K562 (cell line): ENCODE data around the gene NT5DC4.

ENCODE experiments used
- BRD4 ChIP-seq: fragments of 200-600 bp; sonication (generic); IDR thresholded peaks from 2 replicates; pipeline ENCODE4 v1.6.1; 2017; ENCODE audit warnings: inconsistent platforms
- GABPB2 ChIP-seq: fragments of 250-450 bp; sonication (Bioruptor Pico); conservative IDR thresholded peaks from 2 replicates; pipeline ENCODE4 v1.5.1; 2021; ENCODE audit warnings: mild to moderate bottlenecking
- MEF2A ChIP-seq: IDR thresholded peaks from 2 replicates; pipeline ENCODE4 v1.6.1; 2011; ENCODE audit warnings: low read depth, mild to moderate bottlenecking, low read length, moderate library complexity; ENCODE audit not compliant: control insufficient read depth
- PHB2 ChIP-seq: fragments of 450-650 bp; IDR thresholded peaks from 2 replicates; pipeline ENCODE4 v1.6.1; 2017; ENCODE audit warnings: low read depth

DNA sequence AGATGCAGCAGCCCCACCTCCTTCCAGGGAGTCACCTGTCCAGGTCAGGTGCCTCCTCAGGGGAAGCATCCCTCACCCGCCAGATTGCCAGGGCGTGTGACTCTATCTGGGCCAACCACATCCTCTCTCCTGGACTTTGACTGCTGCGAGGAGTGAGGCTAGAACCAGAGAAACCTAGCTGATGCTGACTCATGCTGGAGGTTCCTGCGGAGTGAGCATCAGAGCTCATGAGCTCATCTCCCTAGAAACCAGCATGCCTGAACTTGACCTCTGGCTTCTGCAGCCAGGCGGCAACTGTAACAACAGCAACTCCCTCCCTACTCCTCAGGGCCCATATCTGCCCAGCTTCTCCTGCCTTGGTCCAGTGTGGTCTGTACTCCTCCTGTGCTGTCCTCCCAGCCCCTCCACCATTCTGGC is 28.3 kb upstream of the NT5DC4 start:
- no peak for TF ChIP-seq GABPB2 (CRISPR knock-in tag)
- TF ChIP-seq MEF2A: peak; percentile 13; the same call in 1 of the 2 replicates
- no peak for TF ChIP-seq PHB2
- no peak for TF ChIP-seq BRD4
